Adipocyte (in vitro differentiated cells): ENCODE measurements around the gene IQCC.
"Not testable (repeated sequence)": the region's sequence is repeated elsewhere in the genome, so short reads cannot be mapped to it uniquely, and the experiment has no call there.

Experiments
- DNase-seq: peaks from one replicate; pipeline ENCODE4 v3.0.0-alpha.2; 2015; ENCODE audit warnings: low read depth
- H3K27me3 ChIP-seq: replicated peaks from 2 replicates; pipeline ENCODE4 v1.7.0; 2013; ENCODE audit warnings: mild to moderate bottlenecking, low read length, moderate library complexity; ENCODE audit not compliant: control insufficient read depth, insufficient read depth
- H3K36me3 ChIP-seq: 2 replicates; pipeline ENCODE4 v1.7.0; 2013; ENCODE audit warnings: low read length, mild to moderate bottlenecking, moderate library complexity; ENCODE audit not compliant: control insufficient read depth, insufficient read depth, severe bottlenecking
- H3K4me1 ChIP-seq: 2 replicates; pipeline ENCODE4 v1.7.0; 2013; ENCODE audit warnings: mild to moderate bottlenecking, low read length, moderate library complexity; ENCODE audit not compliant: control insufficient read depth, insufficient read depth
- H3K4me3 ChIP-seq: 2 replicates; pipeline ENCODE4 v1.7.0; 2013; ENCODE audit warnings: mild to moderate bottlenecking, low read length, moderate library complexity
- H3K9ac ChIP-seq: 2 replicates; pipeline ENCODE4 v1.7.0; 2013; ENCODE audit warnings: mild to moderate bottlenecking, low read length, moderate library complexity
- H3K9me3 ChIP-seq: 2 replicates; pipeline ENCODE4 v1.7.0; 2013; ENCODE audit warnings: mild to moderate bottlenecking, low read length, moderate library complexity; ENCODE audit not compliant: control insufficient read depth

Gene IQCC

GRCh38 chr1:32205401-32206370 is at the start of gene IQCC:
Gene IQCC (plus strand): TSS chr1:32205671. CDS start chr1:32205682, 11 bp downstream.
- Histone ChIP-seq H3K4me3 (peak within 1 kb of the TSS; percentile 89), H3K27me3 (no peaks in the 10 kb centered on the region), H3K9ac (peak within 1 kb of the TSS; percentile 90), H3K36me3 (no peaks in the 10 kb centered on the region), H3K4me1 (peaks cover 23% of the 10 kb centered on the region), H3K9me3 (no peaks in the 10 kb centered on the region)
- DNase-seq = peak; percentile 95

GRCh38 chr1:32159189-32159588 is 46.3 kb upstream of the IQCC start:
- no peak overlapping the region for H3K9ac ChIP-seq
- H3K9me3 ChIP-seq = no peaks in the 10 kb centered on the region
- no peaks in the 10 kb centered on the region for H3K27me3 ChIP-seq
- H3K4me1 ChIP-seq = peaks cover 6% of the 10 kb centered on the region
- no peak for DNase-seq
- H3K4me3 ChIP-seq = no peak overlapping the region
- peaks cover 83% of the 10 kb centered on the region for H3K36me3 ChIP-seq

GRCh38 chr1:32163405-32163804 is 42.1 kb upstream of the IQCC start:
- DNase-seq = no peak
- H3K4me3 ChIP-seq = no peak overlapping the region
- no peaks in the 10 kb centered on the region for H3K27me3 ChIP-seq
- H3K9ac ChIP-seq = no peak overlapping the region
- peaks cover 6% of the 10 kb centered on the region for H3K4me1 ChIP-seq
- H3K9me3 ChIP-seq = no peaks in the 10 kb centered on the region
- H3K36me3 ChIP-seq = peaks cover 86% of the 10 kb centered on the region

- not testable (repeated sequence) for H3K27me3 ChIP-seq, H3K4me3 ChIP-seq, H3K4me1 ChIP-seq, H3K9ac ChIP-seq, DNase-seq, H3K9me3 ChIP-seq
- peaks cover 77% of the 10 kb centered on the region for H3K36me3 ChIP-seq
These were observed 39.8 kb upstream of the IQCC start for GRCh38 chr1:32165633-32166032.

GRCh38 chr1:32170991-32171390 is 34.5 kb upstream of the IQCC start:
- no peak overlapping the region for H3K9ac ChIP-seq
- H3K27me3 ChIP-seq = no peaks in the 10 kb centered on the region
- no peak overlapping the region for H3K4me3 ChIP-seq
- no peak for DNase-seq
- H3K36me3 ChIP-seq = peaks cover 78% of the 10 kb centered on the region
- H3K9me3 ChIP-seq = no peaks in the 10 kb centered on the region
- H3K4me1 ChIP-seq = no peaks in the 10 kb centered on the region

GRCh38 chr1:32172621-32173245 is 32.7 kb upstream of the IQCC start:
- H3K9ac ChIP-seq = no peak overlapping the region
- H3K27me3 ChIP-seq = no peaks in the 10 kb centered on the region
- no peak overlapping the region for H3K4me3 ChIP-seq
- peaks cover 1% of the 10 kb centered on the region for H3K4me1 ChIP-seq
- no peaks in the 10 kb centered on the region for H3K9me3 ChIP-seq
- DNase-seq = no peak
- H3K36me3 ChIP-seq = peaks cover 66% of the 10 kb centered on the region

GRCh38 chr1:32178380-32179192 is 26.9 kb upstream of the IQCC start:
- H3K4me1 ChIP-seq = peaks cover 37% of the 10 kb centered on the region
- no peak for DNase-seq
- peaks cover 18% of the 10 kb centered on the region for H3K36me3 ChIP-seq
- H3K27me3 ChIP-seq = no peaks in the 10 kb centered on the region
- H3K9ac ChIP-seq = peak overlapping the region; percentile 99
- peak overlapping the region; percentile 86 for H3K4me3 ChIP-seq
- no peaks in the 10 kb centered on the region for H3K9me3 ChIP-seq

GRCh38 chr1:32179193-32179442 is 26.4 kb upstream of the IQCC start:
- Histone ChIP-seq H3K36me3 (peaks cover 16% of the 10 kb centered on the region), H3K9me3 (no peaks in the 10 kb centered on the region), H3K4me3 (peak overlapping the region; percentile 86), H3K4me1 (peaks cover 41% of the 10 kb centered on the region), H3K27me3 (no peaks in the 10 kb centered on the region), H3K9ac (peak overlapping the region; percentile 99)
- DNase-seq = no peak

GRCh38 chr1:32179443-32180185 is 25.9 kb upstream of the IQCC start, which contains the start of gene TXLNA:
Gene TXLNA (plus strand): TSS chr1:32179675. CDS start chr1:32180346, 671 bp downstream.
- Histone ChIP-seq H3K9me3 (no peaks in the 10 kb centered on the region), H3K36me3 (peaks cover 16% of the 10 kb centered on the region), H3K27me3 (no peaks in the 10 kb centered on the region), H3K4me1 (peaks cover 46% of the 10 kb centered on the region), H3K9ac (peak within 1 kb of the TSS; percentile 99), H3K4me3 (peak within 1 kb of the TSS; percentile 86)
- DNase-seq = peak; percentile 96

GRCh38 chr1:32180186-32181060 is 25.0 kb upstream of the IQCC start:
- Histone ChIP-seq H3K4me3 (peak overlapping the region; percentile 86), H3K4me1 (peaks cover 49% of the 10 kb centered on the region), H3K36me3 (peaks cover 14% of the 10 kb centered on the region), H3K27me3 (no peaks in the 10 kb centered on the region), H3K9ac (peak overlapping the region; percentile 99), H3K9me3 (no peaks in the 10 kb centered on the region)
- peak; percentile 80 for DNase-seq
